HG03565 (cell line): ENCODE results near the gene HS3ST3A1.

Experiments used
- ATAC-seq: cut with Tn5 transposase; IDR thresholded peaks from one replicate; pipeline ENCODE4 v1.9.1; 2021; ENCODE audit warnings: mild to moderate bottlenecking, moderate library complexity; ENCODE audit not compliant: unreplicated experiment

Gene HS3ST3A1

DNA sequence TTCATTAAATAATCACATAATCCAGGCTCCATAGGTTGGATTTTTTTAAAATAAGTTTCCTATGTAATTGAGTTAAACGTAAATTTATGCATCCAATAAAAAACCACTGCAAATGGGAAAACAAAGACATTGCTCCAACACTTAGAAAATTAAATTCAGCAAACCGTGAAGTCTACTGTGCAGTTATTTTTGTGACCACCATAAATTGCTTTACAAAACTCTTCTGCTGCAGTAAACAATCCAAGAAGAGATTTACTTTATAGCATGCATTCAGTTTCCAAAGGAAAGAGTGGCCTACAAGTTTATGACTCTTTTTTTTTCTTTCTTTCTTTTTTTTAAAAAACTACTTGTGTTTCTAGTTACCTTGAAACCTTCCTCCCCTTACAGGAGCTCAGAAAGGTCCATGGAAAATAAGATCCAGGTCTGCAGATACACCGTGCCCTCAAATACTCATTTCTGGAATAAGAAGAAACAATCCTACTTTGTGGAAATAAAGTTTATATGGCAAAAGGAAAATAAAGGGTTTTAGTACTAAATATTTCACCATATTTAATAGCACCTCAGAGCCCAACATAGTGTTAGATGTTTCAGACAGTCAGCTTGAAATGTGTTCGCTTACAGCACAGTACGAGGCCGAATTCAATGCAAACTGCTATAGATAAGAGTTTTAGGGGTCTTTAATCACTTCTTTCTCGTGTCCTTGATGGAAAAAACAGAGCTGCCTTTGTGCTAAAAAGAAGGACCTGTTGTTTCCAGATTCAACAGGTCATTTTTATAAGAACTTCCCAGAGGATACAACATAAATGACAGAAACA, 3.2 kb downstream of the HS3ST3A1 start:
- no peak for ATAC-seq

- no peak for ATAC-seq
These were observed 3.9 kb downstream of the HS3ST3A1 start for GRCh38 chr17:13597723-13598347.

GRCh38 chr17:13596241-13596923, 5.3 kb downstream of the HS3ST3A1 start:
- no peak for ATAC-seq

GRCh38 chr17:13595599-13595899, 6.2 kb downstream of the HS3ST3A1 start:
- ATAC-seq, result no peak

DNA sequence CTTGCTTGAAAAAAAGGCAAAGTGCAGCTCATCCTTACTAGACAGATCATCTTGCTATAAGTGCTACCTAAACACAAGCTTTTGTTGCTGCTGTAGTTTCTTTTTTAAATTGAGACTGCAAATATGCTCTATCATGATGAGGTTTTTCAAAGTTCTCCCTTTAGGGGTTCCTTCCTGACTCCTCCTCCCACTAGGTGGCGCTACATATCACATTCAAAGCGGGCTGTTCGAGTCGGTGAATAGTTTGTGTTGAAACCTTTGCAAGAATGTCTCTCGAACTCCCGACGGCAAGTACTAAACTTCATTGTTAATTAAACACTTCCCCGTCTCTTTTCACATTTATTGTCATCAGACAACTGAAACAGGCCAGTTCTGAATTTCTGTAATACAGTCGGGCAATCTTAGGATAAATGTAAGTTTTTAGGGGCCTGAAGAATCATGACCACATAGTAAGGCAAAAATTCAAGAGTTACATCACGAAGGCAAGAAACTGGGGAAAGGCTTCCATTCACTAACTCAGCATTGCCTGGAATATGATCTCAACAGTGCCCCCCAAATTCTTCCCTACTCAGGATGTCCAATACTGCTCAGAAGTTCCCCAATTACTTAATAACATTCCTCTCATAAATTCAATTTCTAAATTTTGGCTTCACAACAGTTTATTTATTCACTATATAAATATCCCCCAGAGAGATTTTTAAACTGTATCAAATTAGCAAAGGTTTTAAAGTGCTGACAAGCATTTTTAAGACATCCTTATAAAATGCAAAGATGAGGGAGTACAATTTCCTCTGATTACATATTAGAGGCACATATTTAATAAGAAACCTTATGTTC, 6.7 kb downstream of the HS3ST3A1 start:
- ATAC-seq, result peak; percentile 54

- ATAC-seq, result no peak
These were observed 7.4 kb downstream of the HS3ST3A1 start for GRCh38 chr17:13594310-13594709.

GRCh38 chr17:13593757-13594156, 8.0 kb downstream of the HS3ST3A1 start:
- no peak for ATAC-seq

- ATAC-seq, result no peak
These were observed 8.5 kb downstream of the HS3ST3A1 start for GRCh38 chr17:13593021-13593751.

DNA sequence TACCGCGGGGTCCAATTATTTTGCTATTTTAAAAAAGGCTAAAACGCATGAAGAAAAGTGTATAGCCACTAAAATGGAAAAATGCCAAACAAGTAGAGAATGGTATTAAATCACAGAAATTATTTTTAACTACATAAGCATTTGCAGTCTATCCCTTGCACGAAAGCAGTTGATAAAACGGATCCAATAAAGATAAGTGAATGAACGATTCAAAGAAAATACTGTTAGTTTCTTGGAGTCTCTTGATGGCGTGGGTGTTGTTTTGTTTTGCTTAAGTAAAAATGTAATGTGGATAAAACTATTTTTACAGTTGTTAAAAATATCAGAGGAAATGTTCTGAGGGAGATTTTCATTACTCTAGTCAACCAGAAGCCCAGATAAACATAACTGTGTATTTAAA, 9.3 kb downstream of the HS3ST3A1 start:
- ATAC-seq, result no peak

DNA sequence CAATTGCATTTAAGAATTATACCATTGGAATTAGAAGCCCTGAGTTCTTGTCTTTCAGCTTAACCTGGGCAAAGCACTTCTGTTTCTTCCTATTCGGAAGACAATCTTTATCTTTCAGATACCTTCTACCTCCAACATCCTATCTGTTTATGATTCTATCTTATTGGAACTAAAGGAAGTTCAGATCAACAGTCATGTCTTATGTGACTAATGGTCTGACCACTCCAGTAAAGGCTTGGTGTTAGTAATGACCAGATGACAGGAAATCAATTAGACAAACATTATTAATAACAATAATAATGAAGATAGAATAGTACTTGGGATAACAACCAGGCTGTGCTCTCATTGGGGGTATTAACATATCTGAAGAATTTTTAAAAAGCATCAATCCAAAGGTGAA, 11.3 kb downstream of the HS3ST3A1 start:
- ATAC-seq, result no peak

DNA sequence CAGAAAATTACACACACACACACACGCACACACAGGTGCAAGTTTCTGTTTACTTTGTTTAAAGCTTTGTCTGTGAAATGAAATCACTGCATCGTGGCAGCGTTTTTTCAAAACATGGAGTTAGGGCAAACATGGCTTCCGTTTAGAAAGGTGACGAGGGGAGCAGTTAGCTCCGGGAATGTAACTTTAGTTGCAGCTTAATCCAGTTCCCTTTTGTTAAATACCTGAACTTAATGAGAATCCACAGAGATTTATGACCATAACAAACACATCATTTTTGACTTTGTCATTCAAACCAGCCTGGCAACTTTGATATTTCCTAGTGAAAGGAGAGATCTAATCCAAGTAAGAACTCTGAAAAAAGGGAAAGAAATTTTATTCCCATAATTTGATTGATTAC, 12.1 kb downstream of the HS3ST3A1 start:
- no peak for ATAC-seq

DNA sequence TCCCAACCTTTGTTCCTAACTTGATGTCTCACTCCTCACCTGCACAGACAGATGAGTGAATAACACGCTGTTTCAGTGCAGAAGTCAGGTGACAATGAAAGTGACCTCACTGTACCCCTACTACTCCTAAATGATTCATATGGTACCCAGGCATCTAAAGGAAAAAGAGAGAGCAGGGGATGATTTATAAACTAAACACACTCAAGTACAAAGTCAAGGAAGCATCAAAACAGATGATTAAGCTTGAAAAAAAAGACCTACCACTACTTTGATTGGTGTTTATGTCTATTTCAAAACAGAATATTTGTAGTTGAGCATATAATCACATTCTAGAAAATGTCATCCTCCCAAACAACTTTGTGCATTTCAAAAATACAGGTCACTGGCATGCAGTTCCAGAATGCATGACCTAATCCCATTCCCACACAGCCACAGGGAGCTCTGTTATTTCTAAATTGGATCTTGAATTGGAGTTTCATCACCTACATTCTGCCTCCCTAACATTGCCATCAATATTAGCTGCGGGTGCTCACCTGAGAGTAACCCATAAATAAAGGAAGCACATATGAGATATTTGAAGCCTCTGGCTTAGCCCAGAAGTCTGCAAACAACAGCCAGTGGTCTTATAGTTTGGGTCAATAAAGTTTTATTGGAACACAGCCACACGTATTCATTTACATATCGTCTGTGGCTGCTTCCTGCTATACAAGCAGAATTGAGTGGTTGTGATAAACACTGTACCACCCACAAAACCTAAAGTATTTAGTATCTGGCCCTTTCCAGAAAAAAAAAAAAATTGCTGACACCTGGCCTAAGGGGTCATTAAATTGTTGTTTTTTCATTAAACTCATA, 14.0 kb downstream of the HS3ST3A1 start:
- ATAC-seq, result no peak

- ATAC-seq, result no peak
These were observed 17.0 kb downstream of the HS3ST3A1 start for GRCh38 chr17:13584701-13585080.

- ATAC-seq, result no peak
These were observed 17.6 kb downstream of the HS3ST3A1 start for GRCh38 chr17:13583996-13584700.

GRCh38 chr17:13582776-13583547, 18.8 kb downstream of the HS3ST3A1 start:
- ATAC-seq, result no peak

DNA sequence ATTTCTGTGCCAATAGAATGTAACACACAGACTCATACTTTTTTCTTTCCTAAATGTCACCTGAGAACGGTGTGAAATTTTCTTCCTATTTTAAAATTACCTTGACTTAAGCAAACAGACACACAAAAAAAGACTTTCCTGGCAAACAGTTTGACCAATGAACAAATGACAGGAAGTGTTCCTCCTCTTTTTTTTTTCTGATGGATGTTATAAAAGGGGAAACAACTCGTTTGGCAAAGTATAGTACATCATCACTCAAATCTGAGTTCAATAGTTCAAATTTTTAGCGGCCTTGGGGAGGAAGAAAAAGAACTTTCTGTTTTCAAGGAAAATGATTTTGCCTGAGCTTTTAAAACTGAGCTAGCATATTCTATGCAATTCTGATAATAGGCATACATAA, 19.8 kb downstream of the HS3ST3A1 start:
- no peak for ATAC-seq

DNA sequence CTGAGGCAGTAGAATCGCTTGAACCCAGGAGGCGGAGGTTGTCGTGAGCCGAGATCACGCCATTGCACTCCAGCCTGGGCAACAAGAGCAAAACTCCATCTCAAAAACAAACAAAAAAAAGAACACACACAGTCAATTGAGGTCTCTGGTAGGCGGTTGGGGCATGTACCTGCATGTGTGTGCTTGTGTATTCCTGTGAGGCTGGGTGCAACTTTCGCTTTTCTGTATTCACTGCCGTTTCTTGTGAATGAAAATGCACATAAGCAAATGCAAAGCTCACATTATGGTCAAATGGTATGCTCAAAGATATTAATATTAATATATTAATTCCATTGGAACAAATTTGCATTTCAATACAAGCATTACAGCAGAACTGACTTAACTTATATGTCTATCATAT, 20.9 kb downstream of the HS3ST3A1 start:
- no peak for ATAC-seq
